Panc1 (cell line): Measurements from ENCODE around the gene ATG16L2. TPM values are rescaled to one million over a fixed set of nuclear protein-coding genes. Genes with fewer than 3 reads are reported as not detected.

Experiments used
- ATAC-seq: fragments of 200-7000 bp; cut with Tn5 transposase; 2 replicates; pipeline ENCODE4 v1.9.1; 2020; ENCODE audit warnings: mild to moderate bottlenecking, moderate library complexity
- BruUV-seq: library from RNA; stranded (reverse); fragments of 400-500 nt; replicated peaks from 2 replicates; lab custom pipeline; 2021; lab: Mats Ljungman, UMichigan
- CTCF ChIA-PET: fragments of 300-600 bp; sonication (Branson Sonifier 250); formaldehyde crosslinking; loops from one replicate; lab custom pipeline; 2022; ENCODE audit warnings: antibody characterized with exemption; lab: Charles Lee
- POLR2A ChIA-PET: fragments of 300-600 bp; sonication (Branson Sonifier 250); formaldehyde crosslinking; loops from one replicate; lab custom pipeline; 2022; ENCODE audit warnings: antibody characterized with exemption; lab: Charles Lee
- DNase-seq: peaks from one replicate; pipeline ENCODE4 v3.0.0-alpha.2; 2010; ENCODE audit warnings: low read depth, low spot score
- H3K27ac ChIP-seq: 2 replicates; pipeline ENCODE4 v1.5.1; 2011; ENCODE audit warnings: mild to moderate bottlenecking, low read length, inconsistent platforms
- H3K27me3 ChIP-seq: fragments of 200-500 bp; sonication (Bioruptor generic); 2 replicates; pipeline ENCODE4 v1.6.0; 2014; ENCODE audit warnings: low read length, inconsistent platforms; ENCODE audit not compliant: control insufficient read depth, insufficient read depth
- H3K36me3 ChIP-seq: fragments of 200-500 bp; sonication (Bioruptor generic); 2 replicates; pipeline ENCODE4 v1.5.1; 2014; ENCODE audit warnings: inconsistent platforms, mild to moderate bottlenecking, low read length, moderate library complexity; ENCODE audit not compliant: control insufficient read depth, insufficient read depth
- H3K4me1 ChIP-seq: 2 replicates; pipeline ENCODE4 v1.5.1; 2011; ENCODE audit warnings: inconsistent platforms, mild to moderate bottlenecking, low read length, moderate library complexity; ENCODE audit not compliant: control insufficient read depth, insufficient read depth
- H3K4me3 ChIP-seq, 2 experiments: 2 replicates each; pipeline ENCODE4 v1.5.1; 2011 to 2012; ENCODE audit warnings: low read depth in 2 of 2, low read length in 2 of 2, mild to moderate bottlenecking in 2 of 2, inconsistent platforms in 1 of 2, moderate library complexity in 1 of 2
- H3K9me3 ChIP-seq: fragments of 200-500 bp; sonication (Bioruptor generic); 2 replicates; pipeline ENCODE4 v1.5.1; 2014; ENCODE audit warnings: low read depth, mild to moderate bottlenecking, inconsistent platforms, low read length, moderate library complexity; ENCODE audit not compliant: control insufficient read depth, insufficient read depth
- CTCF ChIP-seq: fragments of 450-650 bp; IDR thresholded peaks from 2 replicates; pipeline ENCODE4 v1.5.1; 2017; ENCODE audit warnings: mild to moderate bottlenecking
- POLR2AphosphoS5 ChIP-seq: IDR thresholded peaks from 2 replicates; pipeline ENCODE4 v1.6.1; 2012; ENCODE audit warnings: mild to moderate bottlenecking, low read depth, low read length, moderate library complexity
- REST ChIP-seq, 2 experiments: IDR thresholded peaks; 2 replicates each; pipeline ENCODE4 v1.6.1; 2011 to 2012; ENCODE audit warnings: low read depth in 2 of 2, control low read depth in 1 of 2, low read length in 1 of 2, mild to moderate bottlenecking in 1 of 2, moderate library complexity in 1 of 2; ENCODE audit not compliant: insufficient read depth in 1 of 2
- SIN3A ChIP-seq: IDR thresholded peaks from 2 replicates; pipeline ENCODE4 v1.6.1; 2012; ENCODE audit warnings: low read depth, mild to moderate bottlenecking, low read length, moderate library complexity, borderline replicate concordance; ENCODE audit not compliant: insufficient read depth
- TCF7L2 ChIP-seq: IDR thresholded peaks from 2 replicates; pipeline ENCODE4 v1.6.1; 2011; ENCODE audit warnings: mild to moderate bottlenecking, low read depth, low read length, inconsistent platforms
- in situ Hi-C: cut with HindIII; loops from 2 replicates; pipeline ENCODE4 v1.10.0; 2016; ENCODE audit warnings: low sequenced_read_pairs, low pct_unique_long_range_greater_than_20kb
- intact Hi-C: fragments of 100-400 bp; cut with micrococcal nuclease; formaldehyde crosslinking; loops from one replicate; pipeline ENCODE4 v1.10.0; 2022; ENCODE audit not compliant: unreplicated experiment
- microRNA-seq: library from miRNA; unstranded; fragments of <30 nt; microRNA quantifications from one replicate; pipeline ENCODE4 v1.1.0, GENCODE V29; 2020; ENCODE audit not compliant: unreplicated experiment
- total RNA-seq: library from RNA; stranded (reverse); gene quantifications from one replicate; pipeline ENCODE4 v1.2.1, GENCODE V29; 2021; ENCODE audit not compliant: unreplicated experiment

Gene ATG16L2
- total RNA-seq, 1 experiment from 2014 or later = 14.6 TPM

GRCh38 chr11:72876147-72876546, 61.9 kb downstream of the ATG16L2 start:
- POLR2A ChIA-PET = no interaction called here
- no peak overlapping the region for H3K27ac ChIP-seq
- TF ChIP-seq SIN3A = no peak
- TF ChIP-seq POLR2AphosphoS5 = no peak
- TF ChIP-seq REST (IDR thresholded peaks at IDR 0.05; ENCODE audit: insufficient read depth in 1 of 2, low read depth in 2 of 2, low read length in 1 of 2) = no peak
- TF ChIP-seq TCF7L2 = no peak
- TF ChIP-seq CTCF = no peak
- in situ Hi-C loops = no loop called here
- H3K4me1 ChIP-seq = no peaks in the 10 kb centered on the region
- H3K27me3 ChIP-seq = no peaks in the 10 kb centered on the region
- H3K9me3 ChIP-seq = no peaks in the 10 kb centered on the region
- no peak for ATAC-seq
- CTCF ChIA-PET = no interaction called here
- no peaks in the 10 kb centered on the region; the same call in 1 of the 2 replicates for H3K36me3 ChIP-seq
- intact Hi-C loops = no loop called here
- no TSS peak for BruUV-seq
- no peak for DNase-seq
- H3K4me3 ChIP-seq = no peak overlapping the region

Small RNAs within 50 kb of the gene (microRNA-seq; reads per million reads assigned to microRNA genes)
- not detected for gene MIR4692

Other genes with a start within 250 kb of the ATG16L2 start
- gene PDE2A, start 140.0 kb upstream of the ATG16L2 start, total RNA-seq = 0.74 TPM
- 73.6 TPM for gene ARAP1, start 62.0 kb upstream of the ATG16L2 start, total RNA-seq
- 32.1 TPM for gene STARD10, start 20.4 kb upstream of the ATG16L2 start, total RNA-seq